HG03432 (cell line): ENCODE results near the gene NSD2.

Source experiments
- ATAC-seq: cut with Tn5 transposase; IDR thresholded peaks from one replicate; pipeline ENCODE4 v1.9.1; 2021; ENCODE audit warnings: mild to moderate bottlenecking, moderate library complexity; ENCODE audit not compliant: unreplicated experiment

NSD2 gene

DNA sequence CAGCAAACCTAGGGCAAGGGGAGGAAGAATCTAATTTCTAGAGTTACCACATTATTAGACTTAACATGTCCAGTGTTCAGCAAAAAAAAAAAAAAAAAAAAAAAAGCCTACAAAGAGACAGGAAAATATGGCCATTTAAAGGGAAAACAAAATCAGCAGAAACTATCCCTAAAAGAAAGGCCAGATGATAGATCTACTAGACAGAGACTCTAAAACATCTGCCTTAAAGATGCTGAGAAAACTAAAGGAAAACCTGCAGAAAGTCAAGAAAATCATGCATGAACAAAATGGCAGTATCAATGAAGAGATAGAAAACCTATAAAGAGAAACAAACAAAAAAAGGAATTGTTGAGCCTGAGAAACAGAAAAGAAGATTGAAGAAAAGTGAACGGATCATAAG is 93.8 kb downstream of the NSD2 start:
- no peak for ATAC-seq

GRCh38 chr4:1967512-1968149 is 96.4 kb downstream of the NSD2 start:
- no peak for ATAC-seq

DNA sequence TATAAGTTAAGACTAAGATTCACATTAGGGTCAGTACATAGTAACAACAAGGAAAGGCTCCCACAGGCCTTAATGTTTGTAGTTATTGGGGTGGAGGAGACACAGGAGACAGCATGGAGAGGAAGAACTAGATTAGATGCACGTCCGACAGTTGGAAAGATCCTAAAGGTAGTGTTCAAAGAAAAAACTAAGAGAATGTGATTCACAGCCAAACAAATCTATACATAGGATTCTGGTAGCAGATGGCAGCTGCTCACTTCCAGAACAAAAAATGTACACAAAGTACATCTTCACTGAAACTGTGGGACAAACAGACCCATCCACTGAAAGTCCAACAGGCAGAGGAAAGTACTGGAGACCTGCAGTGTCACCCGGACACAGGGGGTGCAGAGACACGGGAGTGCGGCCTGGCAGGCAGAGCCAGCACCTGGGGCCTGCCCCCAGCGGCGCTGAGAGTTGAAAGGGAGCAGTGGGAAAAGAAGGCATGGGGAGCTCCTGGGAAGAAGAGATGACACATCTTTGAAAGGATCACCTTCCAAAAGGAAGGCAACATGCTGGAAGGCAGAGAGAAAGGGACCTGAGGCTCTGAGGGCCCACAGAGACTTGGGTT is 97.6 kb downstream of the NSD2 start:
- ATAC-seq: no peak

- no peak for ATAC-seq
Observed at GRCh38 chr4:1969928-1970723, 98.9 kb downstream of the NSD2 start.

DNA sequence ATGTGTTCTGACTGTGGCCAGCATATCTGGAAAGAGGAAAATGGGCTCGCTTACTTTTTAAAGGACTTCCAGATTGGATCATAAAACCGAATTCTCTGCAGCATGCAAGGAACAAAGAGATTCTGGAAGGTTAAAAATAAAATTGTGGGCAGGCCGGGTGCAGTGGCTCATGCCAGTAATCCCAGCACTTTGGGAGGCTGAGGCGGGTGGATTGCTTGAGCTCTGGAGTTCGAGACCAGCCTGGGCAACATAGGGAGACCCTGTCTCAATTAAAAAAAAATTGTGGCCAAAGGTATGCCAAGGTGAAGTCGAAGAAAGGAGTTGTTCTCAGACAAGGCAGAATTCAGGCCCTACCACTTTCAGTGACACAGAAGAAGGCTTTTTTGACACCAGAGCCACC is 99.7 kb downstream of the NSD2 start:
- no peak for ATAC-seq

GRCh38 chr4:1971456-1972200 is 100.4 kb downstream of the NSD2 start:
- ATAC-seq: no peak

DNA sequence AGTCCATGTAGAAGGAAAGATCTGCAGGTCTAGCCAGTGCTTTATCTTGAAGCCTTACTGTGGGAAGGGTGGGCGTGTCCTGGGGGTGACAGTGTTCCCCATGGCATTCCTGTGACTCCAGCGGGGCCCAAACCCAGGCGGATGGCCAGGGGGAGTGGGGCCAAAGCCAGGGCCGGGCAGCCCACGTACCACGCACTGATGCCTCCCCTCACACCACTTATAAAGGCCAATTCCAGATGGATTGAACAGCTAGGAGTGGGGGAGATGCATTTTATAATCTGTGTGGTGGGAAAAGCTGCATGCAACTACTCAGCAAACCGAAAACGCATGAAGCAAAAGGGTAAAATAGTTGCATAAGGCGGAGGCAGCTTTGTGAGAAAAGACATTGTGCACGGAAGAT is 101.2 kb downstream of the NSD2 start:
- ATAC-seq: no peak

DNA sequence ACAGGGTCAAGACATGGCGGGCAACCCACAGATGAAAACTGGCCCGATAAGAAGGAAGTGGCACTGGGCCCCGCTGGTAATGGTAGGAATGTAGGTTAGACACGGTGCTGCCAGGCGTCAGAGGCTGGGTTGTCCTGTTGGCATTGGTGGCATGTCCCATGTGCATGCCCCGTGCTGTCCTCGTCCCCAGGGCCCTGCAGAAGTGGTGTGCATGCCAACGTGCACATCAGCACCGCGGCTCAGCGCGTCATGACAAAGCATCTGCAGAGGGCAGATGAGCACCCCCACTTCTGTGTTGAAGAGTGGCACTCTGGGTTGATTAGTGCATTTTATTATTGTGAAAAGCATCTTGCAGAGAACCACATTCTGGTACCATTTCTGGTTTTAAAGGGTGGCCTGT is 102.0 kb downstream of the NSD2 start:
- no peak for ATAC-seq

DNA sequence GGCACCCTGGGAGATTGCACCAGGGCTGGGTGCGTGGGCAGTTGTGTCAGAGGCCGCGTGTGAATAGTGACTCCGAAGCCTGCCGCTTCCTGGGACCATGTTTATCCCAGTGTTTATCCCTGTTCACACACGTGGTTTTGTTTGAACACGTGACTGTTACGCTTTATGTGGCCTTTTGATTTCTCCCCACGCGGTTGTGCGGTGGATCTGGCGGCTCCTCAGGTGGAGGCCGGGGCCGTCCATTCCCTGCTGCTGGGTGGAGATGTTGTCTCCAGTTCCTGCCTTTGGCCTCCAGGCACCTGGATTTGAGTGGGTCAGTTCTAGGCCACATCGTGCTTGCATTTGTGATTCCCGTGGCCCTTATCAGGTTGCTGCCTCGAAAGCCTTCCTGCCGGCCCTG is 102.5 kb downstream of the NSD2 start:
- ATAC-seq: no peak

DNA sequence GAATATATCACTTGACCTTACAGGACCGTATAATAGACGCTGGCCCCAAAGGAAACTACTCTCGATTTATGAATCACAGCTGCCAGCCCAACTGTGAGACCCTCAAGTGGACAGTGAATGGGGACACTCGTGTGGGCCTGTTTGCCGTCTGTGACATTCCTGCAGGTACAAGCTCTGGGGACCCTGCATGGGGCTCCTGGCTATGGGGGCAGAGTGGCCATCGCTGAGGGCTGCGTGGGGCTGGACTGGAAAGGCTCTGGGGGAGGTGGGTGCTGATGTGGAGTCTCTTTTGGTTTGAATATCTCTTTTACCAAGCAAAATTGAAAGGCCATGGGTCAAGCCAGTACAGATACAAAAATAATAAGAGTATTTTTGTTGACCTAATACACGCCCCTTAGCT is 103.6 kb downstream of the NSD2 start:
- ATAC-seq: no peak

- ATAC-seq: no peak
Observed at GRCh38 chr4:1975391-1975801, 104.2 kb downstream of the NSD2 start.

GRCh38 chr4:1975880-1976279 is 104.7 kb downstream of the NSD2 start:
- no peak for ATAC-seq

- ATAC-seq: no peak
Observed at GRCh38 chr4:1976416-1977352, 105.5 kb downstream of the NSD2 start.

GRCh38 chr4:1978226-1978625 is 107.0 kb downstream of the NSD2 start:
- ATAC-seq: no peak

GRCh38 chr4:1978741-1979476 is 107.7 kb downstream of the NSD2 start:
- no peak for ATAC-seq

DNA sequence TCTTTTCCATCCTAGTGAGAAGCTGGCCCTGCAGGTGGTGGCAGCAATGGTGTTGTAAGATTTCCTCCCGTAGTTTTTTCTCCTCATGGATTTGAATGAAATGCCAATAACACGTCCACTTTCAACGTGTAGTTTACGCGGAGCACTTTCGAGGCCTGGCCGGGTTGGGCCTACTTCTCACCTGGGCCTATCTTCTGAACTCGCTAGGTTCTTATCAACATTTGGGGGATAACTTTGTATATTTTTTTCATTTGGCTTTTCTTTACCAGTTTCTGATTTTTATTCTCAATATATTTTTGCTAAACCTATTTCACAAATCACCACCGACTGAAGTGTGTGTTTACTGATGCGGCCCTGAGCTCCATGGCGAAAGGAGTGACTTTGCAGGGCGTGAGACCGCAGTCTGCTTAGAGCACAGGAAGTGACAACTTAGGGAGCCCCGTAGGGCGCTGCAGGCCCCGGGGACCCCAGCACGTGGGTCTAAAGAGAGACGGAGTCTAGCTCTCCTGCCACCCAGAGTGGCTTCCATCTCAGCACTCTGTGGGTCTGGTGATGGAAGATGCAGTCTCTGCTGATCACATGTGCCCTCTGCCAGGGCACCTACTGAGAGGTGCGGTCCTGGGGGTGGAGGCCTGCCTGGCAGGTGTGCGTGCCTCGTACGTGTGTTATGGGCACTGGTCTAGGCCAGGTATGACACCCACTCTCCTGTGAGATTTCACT is 108.4 kb downstream of the NSD2 start:
- ATAC-seq: no peak

DNA sequence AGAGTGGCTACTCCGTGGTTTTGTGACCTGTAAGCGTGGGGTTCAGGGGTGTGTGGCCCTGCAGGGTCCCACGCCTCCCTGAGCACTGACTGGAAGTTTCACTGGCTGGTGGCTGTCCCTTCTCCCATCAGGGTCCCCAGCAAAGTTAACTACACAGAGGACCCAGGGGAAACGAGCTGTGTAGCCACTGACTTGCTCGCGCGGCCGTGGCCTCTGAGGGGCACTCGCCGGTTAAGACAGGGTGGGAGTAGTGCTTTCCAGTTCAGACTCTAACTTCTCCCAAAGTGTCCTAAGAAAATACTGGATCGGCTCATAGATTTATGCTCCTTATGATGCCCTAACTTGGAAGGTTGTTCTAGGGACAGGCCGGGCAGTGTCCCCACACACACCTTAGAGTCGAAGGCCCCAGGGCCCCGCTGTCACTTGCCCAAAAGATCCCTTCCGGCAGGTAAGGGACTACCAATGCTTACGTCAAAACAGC is 109.4 kb downstream of the NSD2 start:
- no peak for ATAC-seq

- no peak for ATAC-seq
Observed at GRCh38 chr4:1981251-1982058, 110.3 kb downstream of the NSD2 start.
